Measurements from ENCODE around the gene NRP1.
"Not testable (repeated sequence)": the region's sequence is repeated elsewhere in the genome, so short reads cannot be mapped to it uniquely, and the experiment has no call there.

NRP1 gene

GRCh38 chr10:33334153-33334804 lies at the start of gene NRP1:
Gene NRP1 (minus strand): TSS chr10:33334667. CDS start chr10:33334382, 285 bp downstream.
- DNase-seq: no peak

DNA sequence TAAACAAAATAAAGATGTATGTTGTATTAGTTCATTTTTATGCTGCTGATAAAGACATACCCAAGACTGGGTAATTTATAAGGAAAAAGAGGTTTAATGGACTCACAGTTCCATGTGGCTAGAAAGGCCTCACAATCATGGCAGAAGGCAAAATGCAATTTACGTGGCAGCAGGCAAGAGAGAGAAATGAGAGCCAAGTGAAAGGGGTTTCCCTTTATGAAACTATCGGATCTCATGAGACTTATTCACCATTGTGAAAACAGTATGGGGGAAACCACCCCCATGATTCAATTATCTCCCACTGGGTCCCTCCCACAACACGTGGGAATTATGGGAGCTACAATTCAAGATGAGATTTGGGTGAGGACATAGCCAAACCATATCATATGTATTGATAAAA lies 49.7 kb upstream of the NRP1 start:
- not testable (repeated sequence) for DNase-seq

DNA sequence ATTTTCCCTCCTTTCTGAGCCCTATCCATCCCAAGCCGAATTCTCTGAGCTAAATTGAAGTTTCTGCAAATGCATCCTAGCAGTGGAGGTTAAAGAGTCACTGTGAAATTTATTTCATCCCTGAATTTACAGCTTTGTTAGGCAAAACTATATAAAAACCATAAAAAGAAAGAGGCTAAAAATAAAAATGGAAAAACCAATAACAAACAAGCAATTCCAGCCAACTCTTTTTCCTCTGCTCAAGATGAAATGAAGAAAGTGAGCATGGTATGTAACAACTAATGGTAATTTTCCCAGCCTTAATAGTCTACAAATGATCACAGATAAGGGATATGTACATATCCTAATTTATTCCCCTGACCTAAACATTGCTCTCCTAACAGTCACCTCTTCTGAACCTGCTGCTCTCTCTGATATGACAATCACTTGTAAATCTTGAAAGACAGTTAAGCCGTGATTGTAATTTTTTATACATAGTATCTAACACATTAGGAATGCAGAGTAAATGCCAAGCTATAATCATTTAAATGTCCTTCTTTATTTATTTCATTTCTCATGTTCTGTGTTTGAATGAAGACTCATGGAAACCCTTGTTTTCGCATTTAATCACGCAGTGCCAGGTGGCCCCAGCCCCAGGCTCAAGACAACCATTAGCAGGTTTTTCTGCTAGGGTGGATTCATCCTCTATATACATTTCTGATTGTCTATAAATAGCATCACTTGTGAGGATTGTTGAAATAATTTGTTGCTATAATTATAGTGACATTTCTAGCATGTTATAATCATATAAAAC lies 48.6 kb upstream of the NRP1 start:
- no peak for DNase-seq

GRCh38 chr10:33382216-33382600 lies 47.7 kb upstream of the NRP1 start:
- DNase-seq: no peak

DNA sequence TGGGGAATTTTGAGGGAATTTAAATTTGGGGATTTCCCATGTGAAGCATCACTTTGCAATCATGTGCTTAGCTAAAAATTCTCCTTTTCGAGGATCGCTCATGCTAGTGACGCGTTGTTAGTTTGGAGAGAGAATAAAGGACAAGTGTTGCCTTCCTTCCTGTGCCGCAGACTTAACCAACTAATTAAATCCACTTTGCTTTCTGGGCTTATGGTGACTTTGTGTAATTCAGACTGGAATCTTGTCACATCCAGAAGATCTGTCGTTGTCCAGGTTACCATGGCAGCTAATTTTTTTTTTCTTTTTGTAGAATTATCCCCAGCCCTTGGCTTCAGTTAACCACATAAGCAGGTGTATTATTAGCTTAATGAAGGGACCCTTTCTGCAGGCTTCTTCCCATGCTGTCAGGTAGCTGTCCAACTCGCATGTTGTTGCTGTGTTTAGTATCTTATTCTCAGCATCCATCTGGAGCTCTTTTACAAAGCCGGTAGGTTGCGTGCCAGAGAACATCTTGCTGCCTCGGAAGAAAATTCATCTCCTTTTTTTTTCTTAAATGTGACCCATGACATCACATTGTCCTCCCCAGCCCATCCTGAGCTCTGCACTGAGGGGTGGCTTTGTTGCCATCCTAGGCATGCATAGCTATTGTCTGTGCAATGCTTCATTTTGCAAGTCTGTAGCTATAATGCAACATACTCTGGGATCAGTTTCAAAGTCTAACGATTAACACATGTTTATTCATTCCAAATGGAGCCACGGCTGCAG lies 47.2 kb upstream of the NRP1 start:
- DNase-seq: no peak

DNA sequence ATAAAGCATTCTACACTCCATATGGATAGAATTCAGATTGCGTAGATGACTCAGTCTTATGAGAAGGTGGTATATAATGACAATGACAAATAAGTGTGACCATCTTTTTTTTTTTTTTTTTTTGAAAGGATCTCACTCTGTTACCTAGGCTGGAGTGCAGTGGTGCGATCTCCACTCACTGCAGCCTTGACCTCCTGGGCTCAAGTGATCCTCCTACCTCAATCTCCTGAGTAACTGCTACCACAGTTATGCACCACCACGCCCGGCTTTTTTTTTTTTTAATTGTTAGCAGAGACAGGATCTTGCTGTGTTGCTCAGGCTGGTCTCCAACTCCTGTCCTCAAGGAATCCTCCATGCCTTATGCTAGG lies 43.2 kb upstream of the NRP1 start:
- no peak for DNase-seq

DNA sequence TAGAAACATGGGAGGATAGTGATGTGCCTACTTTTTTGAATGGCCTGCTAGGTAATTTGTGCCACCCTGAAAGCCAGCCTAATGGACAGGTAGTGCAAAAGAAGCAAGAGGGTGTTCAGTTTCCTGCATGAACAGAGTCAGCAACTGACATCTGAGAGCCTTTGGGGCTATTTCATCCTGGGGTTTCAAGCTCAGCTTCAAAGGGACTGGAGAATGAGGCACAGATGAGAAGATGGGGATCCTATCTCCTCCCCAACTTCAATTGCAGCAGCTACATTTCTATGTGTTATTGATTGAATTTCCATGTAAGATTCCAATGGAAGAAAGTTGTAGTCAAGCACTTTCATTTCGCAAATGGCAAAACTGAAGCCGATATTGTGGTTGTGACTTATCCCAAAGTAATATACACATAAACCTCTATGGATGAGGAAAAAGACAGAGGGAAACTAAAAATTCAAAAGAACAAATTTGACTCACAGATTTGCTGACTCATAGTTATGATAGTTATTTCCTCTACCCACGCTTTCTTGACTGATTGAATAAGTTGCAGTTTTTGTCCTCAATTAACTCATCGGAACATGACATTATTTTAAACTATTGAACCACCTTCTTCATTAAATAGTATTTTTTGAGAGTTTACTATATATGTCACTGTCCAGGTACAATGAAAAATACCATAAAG lies 42.6 kb upstream of the NRP1 start:
- no peak for DNase-seq

- DNase-seq: no peak
These were observed 42.0 kb upstream of the NRP1 start for GRCh38 chr10:33376476-33376875.

GRCh38 chr10:33373263-33373662 lies 38.8 kb upstream of the NRP1 start:
- DNase-seq: no peak

GRCh38 chr10:33371234-33371633 lies 36.8 kb upstream of the NRP1 start:
- no peak for DNase-seq

GRCh38 chr10:33370434-33370930 lies 36.0 kb upstream of the NRP1 start:
- DNase-seq: no peak

DNA sequence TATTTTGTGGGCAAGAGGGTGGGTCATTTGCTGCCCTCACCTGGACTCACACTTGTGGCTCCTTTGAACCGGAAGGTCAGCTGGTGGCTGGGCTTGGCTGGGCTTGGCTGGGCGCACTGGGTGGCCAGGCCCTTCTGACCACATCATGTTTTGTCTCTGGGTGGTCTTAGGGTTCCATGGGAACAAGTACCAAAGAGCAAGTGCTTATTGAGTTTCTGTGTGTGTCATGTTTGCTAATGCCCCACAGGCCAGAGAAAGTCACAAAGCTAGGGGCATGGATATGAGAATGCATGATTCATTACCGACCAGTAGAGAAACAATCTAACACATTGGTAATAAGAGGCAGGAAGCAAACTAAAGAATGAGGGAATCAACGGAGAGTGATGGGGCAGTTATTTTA lies 33.6 kb upstream of the NRP1 start:
- DNase-seq: no peak

DNA sequence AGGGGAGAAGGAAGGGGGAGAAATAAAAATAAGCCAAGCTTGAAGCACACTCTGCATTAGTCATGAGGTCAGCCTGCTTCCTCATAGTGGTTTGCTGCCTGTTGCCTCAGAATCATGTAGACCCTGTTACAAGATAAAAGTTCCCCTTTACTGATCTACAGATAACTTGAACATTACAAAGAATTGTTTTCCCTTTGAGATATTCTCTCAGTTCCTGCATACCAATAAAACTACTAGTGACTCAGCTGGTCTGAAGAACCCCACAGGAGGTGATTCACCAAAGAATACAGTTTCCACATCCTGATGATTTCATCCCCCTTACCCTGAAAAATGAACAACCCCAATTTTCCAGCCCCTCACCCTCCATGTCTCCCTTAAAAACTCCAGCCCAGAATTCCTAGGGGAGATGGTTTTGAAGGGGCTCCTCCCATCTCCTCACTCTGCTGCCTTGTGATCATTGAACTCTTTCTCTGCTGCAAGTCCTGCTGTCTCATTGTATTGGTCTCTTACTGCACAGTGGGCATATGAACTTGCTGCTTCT lies 31.5 kb upstream of the NRP1 start:
- DNase-seq: no peak

- DNase-seq: no peak
These were observed 30.8 kb upstream of the NRP1 start for GRCh38 chr10:33365301-33365700.

GRCh38 chr10:33363106-33363505 lies 28.6 kb upstream of the NRP1 start:
- no peak for DNase-seq

DNA sequence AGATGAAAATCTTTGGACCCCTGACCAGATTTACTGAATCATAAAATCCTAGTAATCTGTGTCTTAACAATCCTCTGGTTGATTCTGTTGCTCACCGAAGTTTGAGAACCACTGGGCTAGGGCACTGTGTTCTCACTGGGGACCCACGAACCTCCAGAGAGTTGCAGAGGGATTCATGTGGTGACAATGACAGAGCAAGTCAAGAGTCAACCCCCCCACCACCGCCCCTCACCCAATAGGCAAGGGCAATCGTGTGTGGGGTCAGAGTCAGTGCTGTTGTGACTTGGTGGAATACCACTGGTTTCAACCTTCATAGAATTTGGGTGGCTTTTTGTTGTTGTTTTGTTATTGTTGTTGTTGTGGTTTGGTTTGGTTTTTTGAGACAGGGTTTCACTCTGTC lies 23.5 kb upstream of the NRP1 start:
- no peak for DNase-seq

DNA sequence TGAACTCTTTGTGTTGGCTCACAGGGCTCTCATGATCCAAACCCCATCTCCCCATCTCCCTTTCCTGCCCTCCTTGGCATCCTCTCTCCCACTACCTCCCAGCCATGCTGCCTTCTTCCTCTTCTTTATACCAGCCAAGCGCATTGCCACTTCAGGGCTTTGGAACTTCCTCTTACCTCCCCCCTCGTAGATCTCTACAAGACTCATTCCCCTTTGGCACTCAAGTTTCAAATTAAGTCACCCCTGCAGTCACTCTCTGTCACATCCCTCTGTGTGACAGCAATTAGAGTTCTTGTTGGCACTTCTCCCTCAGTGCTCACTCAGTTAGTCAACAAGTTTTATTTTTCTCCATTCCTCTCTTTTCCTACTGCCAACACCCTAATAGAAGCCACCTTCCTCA lies 20.8 kb upstream of the NRP1 start:
- no peak for DNase-seq

DNA sequence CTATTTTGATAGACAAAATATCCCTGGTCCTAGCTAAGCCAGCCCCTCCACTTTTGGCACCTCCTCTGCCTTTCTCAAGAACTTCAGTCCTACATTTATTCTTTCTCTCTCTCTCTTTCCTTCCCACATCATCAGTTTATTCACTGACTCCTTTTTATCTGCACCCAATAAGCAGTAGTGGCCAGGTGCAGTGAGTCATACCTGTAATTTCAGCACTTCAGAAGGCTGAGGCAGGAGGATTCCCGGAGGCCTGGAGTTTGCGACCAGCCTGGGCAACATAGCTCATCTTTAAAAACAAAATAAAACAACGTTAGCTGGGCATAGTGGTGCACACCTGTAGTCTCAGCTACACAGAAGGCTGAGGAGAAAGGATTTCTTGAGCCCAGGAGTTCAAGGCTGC lies 19.4 kb upstream of the NRP1 start:
- DNase-seq: no peak

DNA sequence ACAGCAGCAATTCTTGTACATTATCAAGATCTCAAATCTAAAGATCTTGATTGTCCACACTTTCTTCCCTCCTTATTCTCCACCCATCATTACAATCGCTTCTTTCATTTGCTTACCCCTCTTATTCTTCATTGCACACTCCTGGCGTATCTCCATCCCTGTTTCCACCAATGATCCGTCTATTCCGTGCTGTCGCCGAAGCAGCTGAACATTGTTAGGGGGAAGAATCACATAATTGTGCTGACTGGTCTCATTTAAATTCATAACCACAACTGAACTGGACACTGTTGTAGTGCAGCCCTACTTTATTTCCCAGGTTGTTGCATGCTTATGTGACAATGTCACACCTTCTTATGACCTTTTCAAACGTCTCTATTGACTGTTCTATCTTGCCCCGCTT lies 18.9 kb upstream of the NRP1 start:
- no peak for DNase-seq

DNA sequence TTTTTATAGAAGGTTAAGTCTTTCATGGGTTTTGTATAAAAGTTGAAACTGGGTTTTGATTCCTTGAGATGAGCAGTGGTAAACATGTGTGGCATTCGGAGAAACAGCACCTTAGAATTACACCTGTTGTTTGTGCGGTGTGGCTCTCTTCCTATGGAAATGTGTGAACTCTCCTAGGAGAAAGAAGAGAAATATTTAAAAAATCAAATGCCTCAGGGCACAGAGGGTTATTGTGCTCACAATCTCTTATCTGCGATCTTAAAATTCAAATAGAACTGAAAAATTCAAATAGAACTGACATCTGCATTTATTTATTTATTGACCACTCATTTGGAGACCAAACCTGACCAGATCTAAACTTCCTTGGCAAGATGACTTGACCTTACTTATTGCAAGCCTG lies 18.1 kb upstream of the NRP1 start:
- DNase-seq: no peak

- DNase-seq: no peak
These were observed 17.7 kb upstream of the NRP1 start for GRCh38 chr10:33352175-33352574.

DNA sequence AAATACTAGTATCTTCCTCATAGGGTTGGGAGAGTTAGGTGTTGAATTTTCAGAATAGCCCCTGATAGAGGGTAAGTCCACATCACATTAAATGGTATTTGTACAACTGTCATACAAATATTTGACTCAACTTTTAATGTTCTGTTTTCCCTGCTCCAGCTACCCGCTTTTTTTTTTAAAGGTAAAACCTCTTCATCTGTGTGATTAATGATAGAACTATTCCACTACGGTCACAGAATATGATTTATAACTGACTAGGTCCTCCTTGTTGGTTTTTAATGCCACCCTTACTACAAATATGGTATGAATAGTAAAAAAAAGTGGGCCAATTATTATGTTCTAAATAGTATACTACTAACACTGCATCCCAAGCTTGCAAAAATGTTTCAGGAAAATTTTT lies 15.6 kb upstream of the NRP1 start:
- DNase-seq: no peak

GRCh38 chr10:33349268-33349667 lies 14.8 kb upstream of the NRP1 start:
- no peak for DNase-seq
